Natural killer cell (primary cell): ENCODE measurements around the gene WDR45. TPM values are rescaled to one million over a fixed set of nuclear protein-coding genes. Genes with fewer than 3 reads are reported as not detected.
A peak's percentile ranks its signal among the peaks of the same experiment; 100 is the strongest.

ENCODE experiments used
- ATAC-seq, 3 donors: fragments of 150-1000 bp in 2 of 3; fragments of 200-7000 bp in 1 of 3; cut with Tn5 transposase; 1 replicate in 1 of 3; 2 replicates in 2 of 3; pipeline ENCODE4 v1.10.0; 2021; ENCODE audit warnings: mild to moderate bottlenecking in 2 of 3, moderate library complexity in 2 of 3
- DNase-seq, 2 donors: peaks; one replicate each; pipeline versions ENCODE4 v3.0.0 to v3.0.0-alpha.2; 2013 to 2021; ENCODE audit warnings: mixed read lengths in 1 of 2
- H3K27ac ChIP-seq: one replicate; pipeline ENCODE4 v1.5.1; 2013; ENCODE audit warnings: mild to moderate bottlenecking, low read length
- H3K27me3 ChIP-seq: one replicate; pipeline ENCODE4 v1.6.1; 2013; ENCODE audit warnings: low read length; ENCODE audit not compliant: control insufficient read depth, insufficient read depth
- H3K36me3 ChIP-seq: one replicate; pipeline ENCODE4 v1.6.1; 2013; ENCODE audit warnings: low read length; ENCODE audit not compliant: control insufficient read depth, insufficient read depth
- H3K4me1 ChIP-seq: one replicate; pipeline ENCODE4 v1.6.1; 2013; ENCODE audit warnings: low read length; ENCODE audit not compliant: control insufficient read depth, insufficient read depth
- H3K4me3 ChIP-seq: one replicate; pipeline ENCODE4 v1.5.1; 2013; ENCODE audit warnings: low read length
- H3K9me3 ChIP-seq: one replicate; pipeline ENCODE4 v1.6.1; 2013; ENCODE audit warnings: low read length; ENCODE audit not compliant: control insufficient read depth, insufficient read depth
- H3K27ac Mint-ChIP-seq, 2 donors: one replicate each; pipeline ENCODE4 v1.8.0; 2022; ENCODE audit warnings: mild to moderate bottlenecking in 2 of 2, mixed read lengths in 2 of 2, moderate library complexity in 1 of 2
- H3K27me3 Mint-ChIP-seq, 2 donors: one replicate each; pipeline ENCODE4 v1.8.0; 2022; ENCODE audit warnings: low read depth in 2 of 2, mixed read lengths in 2 of 2
- H3K36me3 Mint-ChIP-seq: one replicate; pipeline ENCODE4 v1.8.0; 2022; ENCODE audit warnings: mixed read lengths
- H3K4me1 Mint-ChIP-seq, 2 donors: one replicate each; pipeline ENCODE4 v1.8.0; 2022; ENCODE audit warnings: mixed read lengths in 2 of 2
- H3K4me3 Mint-ChIP-seq: one replicate; pipeline ENCODE4 v1.8.0; 2022; ENCODE audit warnings: mild to moderate bottlenecking, moderate library complexity, mixed read lengths
- H3K9me3 Mint-ChIP-seq, 2 donors: one replicate each; pipeline ENCODE4 v1.8.0; 2022; ENCODE audit warnings: mixed read lengths in 2 of 2
- CTCF ChIP-seq: fragments of 200-600 bp; IDR thresholded peaks from one replicate; pipeline ENCODE4 v1.8.0; 2022; ENCODE audit warnings: antibody characterized with exemption
- whole genome bisulfite sequencing: methylation state at CpG from one replicate; pipeline ENCODE4 v1.1.7; 2013; ENCODE audit warnings: missing lambda C conversion rate; ENCODE audit not compliant: insufficient coverage; 5-methylcytosine and 5-hydroxymethylcytosine counted together
- intact Hi-C: fragments of 100-400 bp; cut with micrococcal nuclease; formaldehyde crosslinking; loops from one replicate; pipeline ENCODE4 v1.14.2; 2022
- total RNA-seq, 4 donors: library from RNA; stranded (reverse); fragments of 120-200 nt in 1 of 4; gene quantifications; one replicate each; pipeline versions ENCODE4 v1.2.3 to v1.2.4, GENCODE V29; 2013 to 2022

The WDR45 gene
- total RNA-seq, 3 donors from 2014 or later (not counting 1 experiment from before 2014, with no cell fraction given): 116 to 142 (median 134) TPM

GRCh38 chrX:49111791-49112190 is 32.1 kb upstream of the WDR45 start:
- Mint-ChIP-seq H3K27me3 (no peaks in the 10 kb centered on the region), H3K4me1 (peaks cover 8 to 9% of the 10 kb centered on the region in 2 donors), H3K27ac (no peak overlapping the region), H3K4me3 (no peak overlapping the region), H3K9me3 (no peaks in the 10 kb centered on the region), H3K36me3 (no peaks in the 10 kb centered on the region)
- ATAC-seq: no peak
- Histone ChIP-seq H3K36me3 (peaks cover 36% of the 10 kb centered on the region), H3K27ac (no peak overlapping the region), H3K9me3 (no peaks in the 10 kb centered on the region), H3K27me3 (no peaks in the 10 kb centered on the region), H3K4me3 (no peak overlapping the region), H3K4me1 (peaks cover 6% of the 10 kb centered on the region)
- no peak for TF ChIP-seq CTCF
- intact Hi-C loops: no loop called here
- DNase-seq: no peak
- WGBS: 97% methylated on average over 3 of the region's 3 CpGs

GRCh38 chrX:49110417-49110816 is 30.7 kb upstream of the WDR45 start:
- Mint-ChIP-seq H3K4me3 (no peak overlapping the region), H3K9me3 (no peaks in the 10 kb centered on the region), H3K27me3 (no peaks in the 10 kb centered on the region), H3K27ac (no peak overlapping the region), H3K36me3 (no peaks in the 10 kb centered on the region), H3K4me1 (no peaks in the 10 kb centered on the region)
- Histone ChIP-seq H3K27ac (no peak overlapping the region), H3K9me3 (no peaks in the 10 kb centered on the region), H3K27me3 (no peaks in the 10 kb centered on the region), H3K4me1 (no peaks in the 10 kb centered on the region), H3K4me3 (no peak overlapping the region), H3K36me3 (peaks cover 29% of the 10 kb centered on the region)
- ATAC-seq: no peak
- DNase-seq: no peak
- intact Hi-C loops: no loop called here
- WGBS: 92% methylated on average over 3 of the region's 3 CpGs
- no peak for TF ChIP-seq CTCF

GRCh38 chrX:49108641-49109040 is 29.0 kb upstream of the WDR45 start:
- ATAC-seq (no peak), DNase-seq (no peak)
- Mint-ChIP-seq H3K27me3 (no peaks in the 10 kb centered on the region), H3K36me3 (no peaks in the 10 kb centered on the region), H3K27ac (no peak overlapping the region), H3K4me1 (no peaks in the 10 kb centered on the region), H3K4me3 (no peak overlapping the region), H3K9me3 (no peaks in the 10 kb centered on the region)
- Histone ChIP-seq H3K9me3 (no peaks in the 10 kb centered on the region), H3K4me1 (no peaks in the 10 kb centered on the region), H3K36me3 (peaks cover 22% of the 10 kb centered on the region), H3K27ac (no peak overlapping the region), H3K27me3 (no peaks in the 10 kb centered on the region), H3K4me3 (no peak overlapping the region)
- 65% methylated on average over 2 of the region's 2 CpGs for WGBS
- TF ChIP-seq CTCF: no peak
- intact Hi-C loops: no loop called here

- no peak overlapping the region for H3K4me3 Mint-ChIP-seq
- intact Hi-C loops: no loop called here
- no peak for TF ChIP-seq CTCF
Measured at GRCh38 chrX:49106930-49107329, 27.2 kb upstream of the WDR45 start.

More at GRCh38 chrX:49106930-49107329, 27.2 kb upstream of the WDR45 start:
- ATAC-seq (peak in 1 of 3 donors; percentile 42), DNase-seq (peak in 1 of 2 donors; percentile 36)
- 71% methylated on average over 3 of the region's 7 CpGs for WGBS
- no peak overlapping the region for H3K27ac Mint-ChIP-seq
- no peak overlapping the region for H3K4me3 ChIP-seq
- H3K27ac ChIP-seq: no peak overlapping the region
- no peaks in the 10 kb centered on the region for H3K4me1 ChIP-seq
- no peaks in the 10 kb centered on the region for H3K9me3 ChIP-seq
- H3K36me3 ChIP-seq: peaks cover 8% of the 10 kb centered on the region
- no peaks in the 10 kb centered on the region for H3K9me3 Mint-ChIP-seq
- no peaks in the 10 kb centered on the region for H3K36me3 Mint-ChIP-seq
- no peaks in the 10 kb centered on the region for H3K4me1 Mint-ChIP-seq
- H3K27me3 Mint-ChIP-seq: no peaks in the 10 kb centered on the region
- H3K27me3 ChIP-seq: no peaks in the 10 kb centered on the region
